GM23338 (cell line): ENCODE measurements around the gene SMC1A. TPM values are rescaled to one million over a fixed set of nuclear protein-coding genes. Genes with fewer than 3 reads are reported as not detected.

Source experiments
- ATAC-seq: fragments of 200-7000 bp; cut with Tn5 transposase; 3 replicates; pipeline ENCODE4 v1.9.1; 2020
- DNase-seq: peaks from one replicate; pipeline ENCODE4 v3.0.0-alpha.2; 2015; ENCODE audit warnings: low spot score
- H2AFZ ChIP-seq: fragments of 200-600 bp; sonication (generic); 2 replicates; pipeline ENCODE4 v1.8.0; 2016; ENCODE audit warnings: antibody characterized with exemption, mild to moderate bottlenecking, moderate library complexity
- H3F3A ChIP-seq: fragments of 200-600 bp; sonication (generic); replicated peaks from 2 replicates; pipeline ENCODE4 v1.8.0; 2017; ENCODE audit warnings: antibody characterized with exemption, mixed run types, low read depth
- H3K27ac ChIP-seq: fragments of 200-600 bp; sonication (generic); 2 replicates; pipeline ENCODE4 v1.6.1; 2016; ENCODE audit warnings: low read depth
- H3K27me3 ChIP-seq: fragments of 200-600 bp; sonication (generic); 2 replicates; pipeline ENCODE4 v1.8.0; 2016; ENCODE audit warnings: mild to moderate bottlenecking, mixed run types, moderate library complexity; ENCODE audit not compliant: insufficient read depth
- H3K36me3 ChIP-seq: fragments of 200-600 bp; sonication (generic); 2 replicates; pipeline ENCODE4 v1.8.0; 2016; ENCODE audit warnings: mild to moderate bottlenecking; ENCODE audit not compliant: insufficient read depth
- H3K4me1 ChIP-seq: fragments of 200-600 bp; sonication (generic); 2 replicates; pipeline ENCODE4 v1.8.0; 2016; ENCODE audit warnings: mild to moderate bottlenecking, moderate library complexity; ENCODE audit not compliant: insufficient read depth
- H3K4me2 ChIP-seq: fragments of 200-600 bp; sonication (generic); 2 replicates; pipeline ENCODE4 v1.7.1; 2017; ENCODE audit warnings: mixed run types
- H3K4me3 ChIP-seq: fragments of 200-600 bp; sonication (generic); 2 replicates; pipeline ENCODE4 v1.6.1; 2016; ENCODE audit warnings: mixed run types
- H3K79me2 ChIP-seq: fragments of 200-600 bp; sonication (generic); replicated peaks from 2 replicates; pipeline ENCODE4 v1.8.0; 2017; ENCODE audit warnings: mild to moderate bottlenecking; ENCODE audit not compliant: insufficient read depth
- H3K9me2 ChIP-seq: fragments of 200-600 bp; sonication (generic); 2 replicates; pipeline ENCODE4 v1.8.0; 2017; ENCODE audit not compliant: insufficient read depth
- H4K20me1 ChIP-seq: fragments of 200-600 bp; sonication (generic); replicated peaks from 2 replicates; pipeline ENCODE4 v1.8.0; 2017; ENCODE audit warnings: mild to moderate bottlenecking; ENCODE audit not compliant: insufficient read depth
- H3K27ac Mint-ChIP-seq: 2 replicates; pipeline ENCODE4 v1.8.0; 2020; ENCODE audit warnings: inconsistent platforms, mild to moderate bottlenecking, moderate library complexity, mixed read lengths
- H3K27me3 Mint-ChIP-seq: 3 replicates; pipeline ENCODE4 v1.8.0; 2022; ENCODE audit warnings: low read depth, mild to moderate bottlenecking, moderate library complexity, mixed read lengths, inconsistent platforms; ENCODE audit not compliant: insufficient read depth, poor library complexity
- H3K36me3 Mint-ChIP-seq: 3 replicates; pipeline ENCODE4 v1.8.0; 2021; ENCODE audit warnings: low read depth, mild to moderate bottlenecking, inconsistent platforms, moderate library complexity, mixed read lengths
- H3K4me1 Mint-ChIP-seq: 3 replicates; pipeline ENCODE4 v1.8.0; 2020; ENCODE audit warnings: mild to moderate bottlenecking, inconsistent platforms, mixed read lengths
- H3K4me3 Mint-ChIP-seq: 3 replicates; pipeline ENCODE4 v1.8.0; 2021; ENCODE audit warnings: moderate library complexity, mild to moderate bottlenecking, inconsistent platforms, mixed read lengths
- H3K9me3 Mint-ChIP-seq: 3 replicates; pipeline ENCODE4 v1.8.0; 2020; ENCODE audit warnings: moderate library complexity, mild to moderate bottlenecking, inconsistent platforms, mixed read lengths
- CREB1 ChIP-seq: fragments of 250-450 bp; sonication (Bioruptor Pico); IDR thresholded peaks from 2 replicates; pipeline ENCODE4 v1.5.0; 2020; ENCODE audit warnings: low read depth, mild to moderate bottlenecking, moderate library complexity
- ETS1 ChIP-seq: IDR thresholded peaks from 2 replicates; pipeline ENCODE4 v1.6.1; 2016; ENCODE audit warnings: antibody characterized with exemption
- EZH2phosphoT487 ChIP-seq: fragments of 200-600 bp; sonication (generic); IDR thresholded peaks from one replicate; pipeline ENCODE4 v1.8.1; 2018; ENCODE audit warnings: antibody characterized with exemption; ENCODE audit not compliant: unreplicated experiment
- JUNB ChIP-seq: IDR thresholded peaks from one replicate; pipeline ENCODE4 v1.6.1; 2016; ENCODE audit warnings: antibody characterized with exemption; ENCODE audit not compliant: unreplicated experiment
- ZNF114 ChIP-seq: fragments of 250-450 bp; sonication (Bioruptor Pico); IDR thresholded peaks from 2 replicates; pipeline ENCODE4 v1.5.0; 2020; ENCODE audit warnings: mild to moderate bottlenecking, moderate library complexity
- polyA plus RNA-seq: library from polyadenylated mRNA; unstranded; fragments of >200 nt; fragmentation: Nextera tagmentation; extraction: Ambion mirVana; gene quantifications from 2 replicates; pipeline ENCODE4 v1.2.1, GENCODE V29; 2016
- total RNA-seq: library from RNA; depleted of rRNA; stranded (reverse); fragments of >200 nt; shearing (Covaris generic); gene quantifications from 2 replicates; pipeline ENCODE4 v1.2.3, GENCODE V29; 2014
- TF ChIP-seq, protein P1 (sequence below): IDR thresholded peaks from one replicate; pipeline ENCODE4 v1.6.1; 2018; ENCODE audit warnings: antibody characterized with exemption; ENCODE audit not compliant: unreplicated experiment

Gene SMC1A
- total and polyA plus RNA-seq, 2 experiments from 2014 or later: 63.3 to 69.0 TPM

DNA sequence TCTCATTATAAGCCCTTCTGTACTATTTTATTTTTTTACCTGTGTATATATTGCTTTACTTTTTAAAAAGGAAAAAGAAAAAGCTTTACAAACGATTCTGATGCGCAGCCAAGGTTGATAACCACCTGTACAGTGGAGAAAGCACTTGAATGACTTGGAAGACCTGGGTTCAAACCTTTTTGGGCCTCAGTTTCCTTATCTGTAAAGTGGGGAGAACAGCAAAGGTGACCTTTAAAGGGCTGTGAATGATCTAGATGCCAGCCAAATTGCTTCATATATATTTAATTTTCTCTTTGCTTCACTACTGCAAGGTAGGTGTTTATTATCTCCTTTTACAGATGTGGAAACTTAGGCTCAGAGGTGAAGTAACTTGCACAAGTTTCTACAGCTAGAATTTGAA is 45.0 kb downstream of the SMC1A start:
- DNase-seq (no peak), ATAC-seq (no peak)
- Histone ChIP-seq H3K27ac (no peak overlapping the region), H3K4me1 (no peaks in the 10 kb centered on the region), H3F3A (no peaks in the 10 kb centered on the region), H3K4me2 (no peak overlapping the region), H3K79me2 (no peaks in the 10 kb centered on the region), H3K9me2 (no peaks in the 10 kb centered on the region), H2AFZ (no peak overlapping the region), H3K27me3 (no peaks in the 10 kb centered on the region), H4K20me1 (no peaks in the 10 kb centered on the region), H3K4me3 (no peak overlapping the region), H3K36me3 (no peaks in the 10 kb centered on the region)
- Mint-ChIP-seq H3K4me3 (no peak overlapping the region), H3K27ac (no peak overlapping the region), H3K36me3 (peaks cover 41% of the 10 kb centered on the region), H3K4me1 (no peaks in the 10 kb centered on the region), H3K9me3 (no peaks in the 10 kb centered on the region), H3K27me3 (no peaks in the 10 kb centered on the region)
- no peak for TF ChIP-seq EZH2phosphoT487
- TF ChIP-seq ETS1: no peak
- TF ChIP-seq, protein P1, sequence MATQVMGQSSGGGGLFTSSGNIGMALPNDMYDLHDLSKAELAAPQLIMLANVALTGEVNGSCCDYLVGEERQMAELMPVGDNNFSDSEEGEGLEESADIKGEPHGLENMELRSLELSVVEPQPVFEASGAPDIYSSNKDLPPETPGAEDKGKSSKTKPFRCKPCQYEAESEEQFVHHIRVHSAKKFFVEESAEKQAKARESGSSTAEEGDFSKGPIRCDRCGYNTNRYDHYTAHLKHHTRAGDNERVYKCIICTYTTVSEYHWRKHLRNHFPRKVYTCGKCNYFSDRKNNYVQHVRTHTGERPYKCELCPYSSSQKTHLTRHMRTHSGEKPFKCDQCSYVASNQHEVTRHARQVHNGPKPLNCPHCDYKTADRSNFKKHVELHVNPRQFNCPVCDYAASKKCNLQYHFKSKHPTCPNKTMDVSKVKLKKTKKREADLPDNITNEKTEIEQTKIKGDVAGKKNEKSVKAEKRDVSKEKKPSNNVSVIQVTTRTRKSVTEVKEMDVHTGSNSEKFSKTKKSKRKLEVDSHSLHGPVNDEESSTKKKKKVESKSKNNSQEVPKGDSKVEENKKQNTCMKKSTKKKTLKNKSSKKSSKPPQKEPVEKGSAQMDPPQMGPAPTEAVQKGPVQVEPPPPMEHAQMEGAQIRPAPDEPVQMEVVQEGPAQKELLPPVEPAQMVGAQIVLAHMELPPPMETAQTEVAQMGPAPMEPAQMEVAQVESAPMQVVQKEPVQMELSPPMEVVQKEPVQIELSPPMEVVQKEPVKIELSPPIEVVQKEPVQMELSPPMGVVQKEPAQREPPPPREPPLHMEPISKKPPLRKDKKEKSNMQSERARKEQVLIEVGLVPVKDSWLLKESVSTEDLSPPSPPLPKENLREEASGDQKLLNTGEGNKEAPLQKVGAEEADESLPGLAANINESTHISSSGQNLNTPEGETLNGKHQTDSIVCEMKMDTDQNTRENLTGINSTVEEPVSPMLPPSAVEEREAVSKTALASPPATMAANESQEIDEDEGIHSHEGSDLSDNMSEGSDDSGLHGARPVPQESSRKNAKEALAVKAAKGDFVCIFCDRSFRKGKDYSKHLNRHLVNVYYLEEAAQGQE: no peak
- TF ChIP-seq JUNB: no peak
- no peak for TF ChIP-seq ZNF114 (CRISPR knock-in tag)

- Histone ChIP-seq H3F3A (no peaks in the 10 kb centered on the region), H3K4me3 (no peak overlapping the region), H2AFZ (no peak overlapping the region), H3K79me2 (no peaks in the 10 kb centered on the region), H3K27me3 (no peaks in the 10 kb centered on the region), H3K27ac (no peak overlapping the region), H3K9me2 (no peaks in the 10 kb centered on the region), H4K20me1 (no peaks in the 10 kb centered on the region), H3K4me2 (no peak overlapping the region), H3K36me3 (no peaks in the 10 kb centered on the region), H3K4me1 (no peaks in the 10 kb centered on the region)
- H3K27me3 Mint-ChIP-seq: no peaks in the 10 kb centered on the region
- ATAC-seq (no peak), DNase-seq (no peak)
- no peaks in the 10 kb centered on the region for H3K4me1 Mint-ChIP-seq
- H3K4me3 Mint-ChIP-seq: no peak overlapping the region
- peaks cover 35% of the 10 kb centered on the region for H3K36me3 Mint-ChIP-seq
- no peak for TF ChIP-seq CREB1 (CRISPR knock-in tag)
- TF ChIP-seq, protein P1: no peak
- TF ChIP-seq EZH2phosphoT487: no peak
- TF ChIP-seq ETS1: no peak
- H3K9me3 Mint-ChIP-seq: no peaks in the 10 kb centered on the region
- H3K27ac Mint-ChIP-seq: no peak overlapping the region
Observed at GRCh38 chrX:53376888-53377287, 45.6 kb downstream of the SMC1A start.
